Ishikawa (cell line): ENCODE data around the gene RSAD1.

Source experiments
- CEBPB ChIP-seq: IDR thresholded peaks from 2 replicates; pipeline ENCODE4 v1.6.1; 2012
- CREB1 ChIP-seq: IDR thresholded peaks from 2 replicates; pipeline ENCODE4 v1.6.1; 2012; ENCODE audit warnings: low read depth
- EGR1 ChIP-seq: IDR thresholded peaks from 2 replicates; pipeline ENCODE4 v1.6.1; 2012
- EP300 ChIP-seq: IDR thresholded peaks from 2 replicates; pipeline ENCODE4 v1.6.1; 2012; ENCODE audit warnings: borderline replicate concordance
- FOXM1 ChIP-seq: IDR thresholded peaks from 2 replicates; pipeline ENCODE4 v1.6.1; 2012; ENCODE audit warnings: low read depth, borderline replicate concordance
- NFIC ChIP-seq: IDR thresholded peaks from 2 replicates; pipeline ENCODE4 v1.6.1; 2012
- RAD21 ChIP-seq: IDR thresholded peaks from 2 replicates; pipeline ENCODE4 v1.6.1; 2012; ENCODE audit warnings: low read depth
- TAF1 ChIP-seq: IDR thresholded peaks from 2 replicates; pipeline ENCODE4 v1.6.1; 2012; ENCODE audit warnings: low read depth, mild to moderate bottlenecking
- TCF12 ChIP-seq: IDR thresholded peaks from 2 replicates; pipeline ENCODE4 v1.6.1; 2012; ENCODE audit warnings: low read depth
- TEAD4 ChIP-seq: IDR thresholded peaks from 2 replicates; pipeline ENCODE4 v1.6.1; 2012
- YY1 ChIP-seq: IDR thresholded peaks from 2 replicates; pipeline ENCODE4 v1.6.1; 2012; ENCODE audit warnings: low read depth
- ZBTB7A ChIP-seq: IDR thresholded peaks from 2 replicates; pipeline ENCODE4 v1.6.1; 2012; ENCODE audit warnings: low read depth
- TF ChIP-seq, protein P1 (sequence below): IDR thresholded peaks from 2 replicates; pipeline ENCODE4 v1.6.1; 2012
- TF ChIP-seq, protein P2 (sequence below): IDR thresholded peaks from 2 replicates; pipeline ENCODE4 v1.6.1; 2012; ENCODE audit warnings: low read depth, mild to moderate bottlenecking
- TF ChIP-seq, protein P3 (sequence below): IDR thresholded peaks from 2 replicates; pipeline ENCODE4 v1.6.1; 2012

The RSAD1 gene

DNA sequence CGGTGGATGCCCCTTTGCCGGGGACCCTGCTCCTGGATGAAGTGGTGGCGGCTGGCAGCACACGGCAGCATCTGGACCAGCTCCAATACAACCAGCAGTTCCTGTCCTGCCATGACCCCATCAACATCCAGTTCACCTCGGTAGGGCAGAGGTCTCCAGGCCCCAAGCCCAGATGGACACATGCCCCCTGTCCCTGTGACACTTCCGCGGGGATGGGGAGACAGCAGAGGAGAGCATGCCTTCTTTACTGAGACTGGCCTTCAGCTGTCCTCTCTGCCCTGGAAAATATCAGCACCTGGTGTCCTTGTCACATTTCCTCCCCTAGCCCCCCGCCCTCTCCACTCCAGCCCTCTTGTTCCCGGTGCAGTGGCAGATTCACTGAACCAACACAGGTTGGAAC, 16.2 kb upstream of the RSAD1 start:
- no peak for TF ChIP-seq TAF1
- TF ChIP-seq YY1, result no peak
- TF ChIP-seq TCF12, result no peak
- TF ChIP-seq CEBPB, result no peak
- TF ChIP-seq, protein P1, sequence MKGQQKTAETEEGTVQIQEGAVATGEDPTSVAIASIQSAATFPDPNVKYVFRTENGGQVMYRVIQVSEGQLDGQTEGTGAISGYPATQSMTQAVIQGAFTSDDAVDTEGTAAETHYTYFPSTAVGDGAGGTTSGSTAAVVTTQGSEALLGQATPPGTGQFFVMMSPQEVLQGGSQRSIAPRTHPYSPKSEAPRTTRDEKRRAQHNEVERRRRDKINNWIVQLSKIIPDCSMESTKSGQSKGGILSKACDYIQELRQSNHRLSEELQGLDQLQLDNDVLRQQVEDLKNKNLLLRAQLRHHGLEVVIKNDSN, result no peak
- TF ChIP-seq FOXM1, result no peak
- TF ChIP-seq EP300, result no peak
- no peak for TF ChIP-seq TEAD4
- TF ChIP-seq, protein P2, sequence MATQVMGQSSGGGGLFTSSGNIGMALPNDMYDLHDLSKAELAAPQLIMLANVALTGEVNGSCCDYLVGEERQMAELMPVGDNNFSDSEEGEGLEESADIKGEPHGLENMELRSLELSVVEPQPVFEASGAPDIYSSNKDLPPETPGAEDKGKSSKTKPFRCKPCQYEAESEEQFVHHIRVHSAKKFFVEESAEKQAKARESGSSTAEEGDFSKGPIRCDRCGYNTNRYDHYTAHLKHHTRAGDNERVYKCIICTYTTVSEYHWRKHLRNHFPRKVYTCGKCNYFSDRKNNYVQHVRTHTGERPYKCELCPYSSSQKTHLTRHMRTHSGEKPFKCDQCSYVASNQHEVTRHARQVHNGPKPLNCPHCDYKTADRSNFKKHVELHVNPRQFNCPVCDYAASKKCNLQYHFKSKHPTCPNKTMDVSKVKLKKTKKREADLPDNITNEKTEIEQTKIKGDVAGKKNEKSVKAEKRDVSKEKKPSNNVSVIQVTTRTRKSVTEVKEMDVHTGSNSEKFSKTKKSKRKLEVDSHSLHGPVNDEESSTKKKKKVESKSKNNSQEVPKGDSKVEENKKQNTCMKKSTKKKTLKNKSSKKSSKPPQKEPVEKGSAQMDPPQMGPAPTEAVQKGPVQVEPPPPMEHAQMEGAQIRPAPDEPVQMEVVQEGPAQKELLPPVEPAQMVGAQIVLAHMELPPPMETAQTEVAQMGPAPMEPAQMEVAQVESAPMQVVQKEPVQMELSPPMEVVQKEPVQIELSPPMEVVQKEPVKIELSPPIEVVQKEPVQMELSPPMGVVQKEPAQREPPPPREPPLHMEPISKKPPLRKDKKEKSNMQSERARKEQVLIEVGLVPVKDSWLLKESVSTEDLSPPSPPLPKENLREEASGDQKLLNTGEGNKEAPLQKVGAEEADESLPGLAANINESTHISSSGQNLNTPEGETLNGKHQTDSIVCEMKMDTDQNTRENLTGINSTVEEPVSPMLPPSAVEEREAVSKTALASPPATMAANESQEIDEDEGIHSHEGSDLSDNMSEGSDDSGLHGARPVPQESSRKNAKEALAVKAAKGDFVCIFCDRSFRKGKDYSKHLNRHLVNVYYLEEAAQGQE, result no peak
- TF ChIP-seq NFIC, result no peak

DNA sequence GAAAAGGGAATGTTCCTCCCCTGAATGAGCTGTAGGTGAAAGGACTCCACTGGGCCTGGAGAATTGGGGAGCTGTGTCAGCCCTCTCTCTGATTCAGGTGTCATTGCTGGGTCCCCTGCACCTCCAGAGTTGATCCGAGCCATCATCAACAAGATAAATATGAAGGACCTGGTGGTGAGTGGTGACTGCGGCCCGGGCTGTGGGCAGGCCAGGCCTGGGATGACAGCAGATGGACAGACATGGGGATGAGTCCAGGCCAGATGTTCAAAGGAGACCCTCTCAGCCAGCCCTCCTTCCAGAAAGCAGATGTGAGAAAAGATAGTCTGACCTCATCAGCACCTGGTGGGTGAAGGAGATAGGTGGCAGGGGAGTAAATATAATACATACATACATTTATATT, 14.5 kb upstream of the RSAD1 start:
- TF ChIP-seq CREB1, result no peak
- TF ChIP-seq, protein P3, sequence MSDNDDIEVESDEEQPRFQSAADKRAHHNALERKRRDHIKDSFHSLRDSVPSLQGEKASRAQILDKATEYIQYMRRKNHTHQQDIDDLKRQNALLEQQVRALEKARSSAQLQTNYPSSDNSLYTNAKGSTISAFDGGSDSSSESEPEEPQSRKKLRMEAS, result no peak
- TF ChIP-seq TCF12, result no peak
- TF ChIP-seq TEAD4, result no peak
- TF ChIP-seq TAF1, result no peak
- no peak for TF ChIP-seq EGR1
- TF ChIP-seq, protein P2, result no peak
- no peak for TF ChIP-seq FOXM1
- TF ChIP-seq RAD21, result no peak
- no peak for TF ChIP-seq NFIC
- TF ChIP-seq ZBTB7A, result no peak
- TF ChIP-seq, protein P1, result no peak
- TF ChIP-seq YY1, result no peak
- TF ChIP-seq EP300, result no peak
- no peak for TF ChIP-seq CEBPB

DNA sequence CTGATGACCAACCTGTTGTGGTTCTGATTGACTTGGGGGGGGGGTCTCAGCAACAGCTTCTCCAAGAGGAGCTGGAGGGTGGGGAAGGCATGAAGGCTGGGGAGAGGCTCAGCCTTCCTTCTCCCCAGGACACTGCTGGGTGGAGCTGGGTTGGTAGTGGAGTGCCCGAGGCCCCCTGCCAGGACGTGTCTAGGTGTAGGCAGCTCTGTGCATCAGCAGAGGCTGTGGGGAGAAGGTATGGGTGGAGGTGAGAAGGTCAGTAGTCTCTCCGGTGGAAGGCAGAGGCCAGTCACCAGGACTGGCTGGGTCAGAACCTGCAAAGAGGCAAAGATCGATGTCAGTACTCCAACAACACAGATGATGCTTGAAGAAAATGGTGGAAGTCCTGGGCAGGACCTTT, 13.9 kb upstream of the RSAD1 start:
- TF ChIP-seq CREB1 (no peak), TCF12 (no peak), YY1 (no peak), TAF1 (no peak), FOXM1 (no peak), EGR1 (no peak), EP300 (no peak), NFIC (no peak)
- TF ChIP-seq, protein P2, result no peak
- TF ChIP-seq, protein P1, result no peak

DNA sequence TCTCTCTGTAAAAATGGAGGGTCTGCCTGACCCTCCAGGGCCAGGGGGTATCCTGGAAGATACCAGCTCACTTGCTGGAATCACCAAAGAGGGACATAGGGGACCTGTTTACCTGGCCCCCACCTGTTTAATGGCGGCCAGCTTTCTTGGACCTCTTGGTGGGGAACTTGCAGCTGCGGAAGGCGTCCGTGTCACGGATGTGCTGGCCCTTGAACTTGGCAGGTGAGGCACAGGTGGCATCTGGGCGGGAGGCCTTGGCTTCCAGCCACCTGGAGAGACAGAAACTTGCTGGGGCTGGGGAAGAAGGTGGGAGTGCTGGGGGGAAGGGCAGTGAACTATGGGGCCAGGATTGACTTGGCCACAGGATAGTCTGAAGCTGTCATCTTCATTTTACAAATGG, 13.5 kb upstream of the RSAD1 start:
- no peak for TF ChIP-seq TEAD4
- TF ChIP-seq TCF12, result no peak
- no peak for TF ChIP-seq FOXM1
- no peak for TF ChIP-seq EGR1
- TF ChIP-seq, protein P2, result no peak
- no peak for TF ChIP-seq EP300
- no peak for TF ChIP-seq ZBTB7A
- TF ChIP-seq, protein P1, result no peak
- no peak for TF ChIP-seq TAF1
- TF ChIP-seq NFIC, result no peak
- TF ChIP-seq RAD21, result no peak
- TF ChIP-seq CREB1, result no peak
- TF ChIP-seq CEBPB, result no peak
- TF ChIP-seq, protein P3, result no peak
- no peak for TF ChIP-seq YY1
